Measurements from ENCODE around the gene TMEM181.
"Not testable (repeated sequence)": the region's sequence is repeated elsewhere in the genome, so short reads cannot be mapped to it uniquely, and the experiment has no call there.

TMEM181 gene, protein sequence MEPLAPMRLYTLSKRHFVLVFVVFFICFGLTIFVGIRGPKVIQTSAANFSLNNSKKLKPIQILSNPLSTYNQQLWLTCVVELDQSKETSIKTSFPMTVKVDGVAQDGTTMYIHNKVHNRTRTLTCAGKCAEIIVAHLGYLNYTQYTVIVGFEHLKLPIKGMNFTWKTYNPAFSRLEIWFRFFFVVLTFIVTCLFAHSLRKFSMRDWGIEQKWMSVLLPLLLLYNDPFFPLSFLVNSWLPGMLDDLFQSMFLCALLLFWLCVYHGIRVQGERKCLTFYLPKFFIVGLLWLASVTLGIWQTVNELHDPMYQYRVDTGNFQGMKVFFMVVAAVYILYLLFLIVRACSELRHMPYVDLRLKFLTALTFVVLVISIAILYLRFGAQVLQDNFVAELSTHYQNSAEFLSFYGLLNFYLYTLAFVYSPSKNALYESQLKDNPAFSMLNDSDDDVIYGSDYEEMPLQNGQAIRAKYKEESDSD

DNA sequence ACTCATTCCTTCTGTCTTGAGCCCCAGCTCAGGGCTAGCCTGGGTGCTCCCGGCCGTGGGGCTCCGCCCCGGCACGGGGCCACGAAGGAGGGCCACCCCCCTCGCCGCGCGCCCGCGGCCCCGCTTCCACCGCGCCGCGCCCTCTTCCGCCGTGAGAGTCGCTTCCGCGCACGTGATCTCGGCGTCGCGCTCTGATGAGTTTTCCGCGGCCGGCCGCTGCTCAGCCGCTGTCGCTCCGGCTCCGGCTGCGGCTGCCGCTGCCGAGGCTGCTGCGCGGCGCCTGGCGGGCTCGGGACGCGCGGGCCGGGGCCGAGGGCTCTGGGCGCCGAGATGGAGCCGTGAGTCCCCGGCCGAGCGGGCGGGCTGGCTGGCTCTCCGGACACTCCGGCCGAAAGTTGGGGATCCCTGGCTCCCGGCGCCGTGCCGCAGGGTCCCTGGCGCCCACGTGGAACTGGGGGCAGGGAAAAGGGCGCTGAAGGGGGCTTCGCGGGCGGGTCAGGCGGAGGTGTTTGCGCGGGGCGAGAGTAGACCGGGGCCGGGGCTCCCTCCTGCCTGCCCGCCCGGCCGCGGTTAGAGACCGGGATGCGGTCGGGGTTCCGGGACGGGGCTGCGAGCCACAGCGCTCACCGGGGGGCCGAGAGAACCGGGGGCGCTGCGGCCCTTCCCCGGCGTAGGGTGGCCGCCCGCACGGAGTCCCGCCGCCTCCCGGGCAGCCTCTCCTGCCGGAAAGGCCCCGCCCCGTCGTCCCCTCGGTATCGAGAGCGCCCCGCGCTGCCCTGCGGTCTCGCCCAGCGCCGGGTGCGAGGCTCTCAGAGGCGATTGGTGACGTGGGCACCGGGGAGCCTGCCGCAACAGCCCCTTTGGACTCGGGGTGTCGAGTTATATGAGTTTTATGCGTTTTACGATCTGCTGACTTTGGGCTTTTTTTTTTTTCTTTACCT, at the start of gene TMEM181:
TSS of gene TMEM181 (plus strand) at position 197 of the 941 bp plus-strand sequence. CDS start at position 331, 134 bp downstream.
- Histone ChIP-seq H3K9ac (ENCODE audit: low read depth, low read length) (peak within 1 kb of the TSS; percentile 59), H3K36me3 (ENCODE audit: insufficient read depth, low read length) (no peaks in the 10 kb centered on the region), H3K4me1 (ENCODE audit: insufficient read depth, low read length) (peaks cover 14% of the 10 kb centered on the region), H3K9me3 (ENCODE audit: control insufficient read depth, insufficient read depth, low read length) (no peaks in the 10 kb centered on the region)

DNA sequence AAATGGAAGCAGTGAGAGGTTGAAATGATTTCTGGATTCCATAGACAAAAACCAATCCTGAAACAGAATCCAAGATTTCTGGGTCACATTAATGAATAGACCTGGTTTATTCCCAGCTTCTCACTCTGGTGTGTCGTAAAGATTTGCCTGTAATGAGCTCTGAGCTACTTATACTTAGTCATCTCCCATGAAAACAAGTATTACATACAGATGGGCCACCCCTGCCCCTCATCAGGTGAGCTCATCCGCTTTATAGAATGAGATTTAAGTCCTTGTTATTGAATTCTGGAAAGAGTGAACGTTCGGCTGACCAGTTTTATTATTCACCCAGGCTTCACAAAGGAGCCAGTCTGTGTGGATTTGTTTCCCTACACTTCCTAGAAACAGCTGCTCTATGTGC, 47.1 kb upstream of the TMEM181 start:
- H3K36me3 ChIP-seq (ENCODE audit: insufficient read depth, low read length), result no peaks in the 10 kb centered on the region
- H3K4me1 ChIP-seq (ENCODE audit: insufficient read depth, low read length), result peaks cover 3% of the 10 kb centered on the region; the same call in 1 of the 2 replicates
- no peak overlapping the region for H3K9ac ChIP-seq (ENCODE audit: low read depth, low read length)
- no peaks in the 10 kb centered on the region for H3K9me3 ChIP-seq (ENCODE audit: control insufficient read depth, insufficient read depth, low read length)

DNA sequence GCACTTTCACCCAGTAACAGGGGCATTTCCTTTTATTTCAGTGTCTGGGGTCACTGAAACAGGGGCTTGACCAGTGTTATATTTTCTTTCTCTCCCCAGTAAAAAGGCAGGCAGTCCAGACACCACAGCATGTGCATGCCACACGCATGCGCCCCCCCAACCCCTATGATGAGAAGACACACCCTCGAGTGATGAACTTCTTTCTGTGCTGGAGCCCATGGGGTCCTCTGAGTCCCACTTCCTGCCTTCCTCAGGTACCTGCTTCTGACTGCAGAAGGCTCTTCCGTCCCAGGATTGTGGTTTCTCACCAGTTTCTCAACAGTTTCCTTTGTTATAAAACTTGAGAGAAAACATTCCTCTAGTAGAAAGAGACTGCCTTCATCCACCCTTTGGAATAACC, 45.7 kb upstream of the TMEM181 start:
- H3K9ac ChIP-seq (ENCODE audit: low read depth, low read length), result no peak overlapping the region
- H3K36me3 ChIP-seq (ENCODE audit: insufficient read depth, low read length), result no peaks in the 10 kb centered on the region
- peaks cover 3% of the 10 kb centered on the region; the same call in 1 of the 2 replicates for H3K4me1 ChIP-seq (ENCODE audit: insufficient read depth, low read length)
- H3K9me3 ChIP-seq (ENCODE audit: control insufficient read depth, insufficient read depth, low read length), result no peaks in the 10 kb centered on the region

DNA sequence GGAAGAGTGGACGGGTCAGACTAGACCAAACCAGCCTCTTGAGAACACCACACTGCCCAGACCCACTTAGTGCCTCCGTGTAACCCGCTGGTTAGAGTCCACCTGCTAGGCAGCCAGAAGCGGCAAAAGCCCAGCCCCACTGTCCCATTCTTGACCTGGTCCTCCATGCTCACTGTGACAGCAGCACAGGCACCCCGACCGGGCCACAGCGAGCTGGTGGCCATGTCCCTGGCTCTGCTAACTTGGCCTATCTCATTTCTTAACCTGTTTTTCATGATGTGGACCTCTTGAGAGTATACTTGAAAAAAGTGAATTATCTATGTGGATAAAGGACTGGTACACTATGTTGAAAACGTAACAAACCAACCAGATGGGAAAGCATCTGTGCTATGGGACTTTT, 44.9 kb upstream of the TMEM181 start:
- peaks cover 3% of the 10 kb centered on the region; the same call in 1 of the 2 replicates for H3K4me1 ChIP-seq (ENCODE audit: insufficient read depth, low read length)
- no peak overlapping the region for H3K9ac ChIP-seq (ENCODE audit: low read depth, low read length)

DNA sequence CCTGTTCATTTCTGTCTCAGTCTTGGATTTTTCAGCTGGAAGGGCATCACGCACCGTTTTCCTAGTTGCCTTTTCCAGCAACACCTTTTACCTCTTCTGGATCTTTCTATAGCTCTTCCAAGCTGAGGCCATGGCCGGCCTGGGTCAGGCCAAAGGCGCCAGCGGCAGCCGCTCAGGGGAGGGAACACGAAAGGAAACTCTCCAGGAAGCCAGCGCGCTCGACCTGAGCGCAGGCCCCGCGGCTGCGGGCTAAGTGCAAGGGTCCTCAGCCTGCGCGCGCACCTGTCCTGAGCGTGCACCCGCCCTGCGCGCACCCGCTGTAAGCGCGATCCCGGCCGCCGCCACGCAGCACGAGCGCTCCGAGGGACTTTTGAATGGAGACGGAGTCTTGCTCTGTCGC, 43.8 kb upstream of the TMEM181 start:
- Histone ChIP-seq H3K9me3 (ENCODE audit: control insufficient read depth, insufficient read depth, low read length) (no peaks in the 10 kb centered on the region), H3K4me1 (ENCODE audit: insufficient read depth, low read length) (peaks cover 3% of the 10 kb centered on the region; the same call in 1 of the 2 replicates), H3K36me3 (ENCODE audit: insufficient read depth, low read length) (no peaks in the 10 kb centered on the region), H3K9ac (ENCODE audit: low read depth, low read length) (no peak overlapping the region)

More for the DNA sequence above, 44.9 kb upstream of the TMEM181 start:
- no peaks in the 10 kb centered on the region for H3K9me3 ChIP-seq (ENCODE audit: control insufficient read depth, insufficient read depth, low read length)
- H3K36me3 ChIP-seq (ENCODE audit: insufficient read depth, low read length), result no peaks in the 10 kb centered on the region

DNA sequence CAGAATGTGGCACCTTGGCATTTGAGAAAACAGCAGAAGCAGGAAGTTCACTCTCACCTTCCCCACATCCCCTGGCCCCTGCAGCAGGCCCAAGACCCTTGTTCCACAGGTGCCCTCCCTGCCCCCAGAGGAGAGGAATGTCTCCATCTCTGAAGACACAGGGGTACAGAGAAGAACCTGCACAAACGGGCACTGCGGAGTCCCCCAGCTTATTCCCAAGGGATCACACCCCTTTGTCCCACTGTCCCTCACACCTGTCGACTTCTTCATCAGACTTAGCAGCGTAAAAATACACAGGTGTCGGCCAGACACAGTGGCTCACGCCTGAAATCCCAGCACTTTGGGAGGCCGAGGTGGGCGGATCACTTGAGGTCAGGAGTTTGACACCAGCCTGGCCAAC, 42.9 kb upstream of the TMEM181 start:
- no peaks in the 10 kb centered on the region for H3K36me3 ChIP-seq (ENCODE audit: insufficient read depth, low read length)
- no peaks in the 10 kb centered on the region for H3K9me3 ChIP-seq (ENCODE audit: control insufficient read depth, insufficient read depth, low read length)
- H3K9ac ChIP-seq (ENCODE audit: low read depth, low read length), result no peak overlapping the region
- H3K4me1 ChIP-seq (ENCODE audit: insufficient read depth, low read length), result peaks cover 3% of the 10 kb centered on the region; the same call in 1 of the 2 replicates

DNA sequence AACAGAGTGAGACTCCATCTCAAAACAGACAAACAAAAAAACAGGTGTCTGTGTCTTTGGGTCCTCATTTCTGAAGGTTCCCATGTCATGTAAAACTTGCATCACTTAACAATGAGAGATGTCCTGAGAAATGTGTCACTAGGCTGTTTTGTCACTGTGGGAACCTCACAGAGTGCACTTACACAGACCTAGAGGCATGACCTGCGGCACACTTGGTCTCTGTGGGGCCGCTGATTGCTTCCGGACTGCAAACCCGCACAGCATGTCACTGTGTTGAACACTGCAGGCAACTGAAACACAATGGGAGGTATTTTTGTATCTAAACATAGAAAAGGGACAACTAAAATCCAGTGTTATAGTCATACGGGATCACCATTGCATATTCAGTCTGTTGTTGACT, 42.3 kb upstream of the TMEM181 start:
- Histone ChIP-seq H3K36me3 (ENCODE audit: insufficient read depth, low read length) (no peaks in the 10 kb centered on the region), H3K4me1 (ENCODE audit: insufficient read depth, low read length) (peaks cover 3% of the 10 kb centered on the region; the same call in 1 of the 2 replicates), H3K9ac (ENCODE audit: low read depth, low read length) (no peak overlapping the region), H3K9me3 (ENCODE audit: control insufficient read depth, insufficient read depth, low read length) (no peaks in the 10 kb centered on the region)

DNA sequence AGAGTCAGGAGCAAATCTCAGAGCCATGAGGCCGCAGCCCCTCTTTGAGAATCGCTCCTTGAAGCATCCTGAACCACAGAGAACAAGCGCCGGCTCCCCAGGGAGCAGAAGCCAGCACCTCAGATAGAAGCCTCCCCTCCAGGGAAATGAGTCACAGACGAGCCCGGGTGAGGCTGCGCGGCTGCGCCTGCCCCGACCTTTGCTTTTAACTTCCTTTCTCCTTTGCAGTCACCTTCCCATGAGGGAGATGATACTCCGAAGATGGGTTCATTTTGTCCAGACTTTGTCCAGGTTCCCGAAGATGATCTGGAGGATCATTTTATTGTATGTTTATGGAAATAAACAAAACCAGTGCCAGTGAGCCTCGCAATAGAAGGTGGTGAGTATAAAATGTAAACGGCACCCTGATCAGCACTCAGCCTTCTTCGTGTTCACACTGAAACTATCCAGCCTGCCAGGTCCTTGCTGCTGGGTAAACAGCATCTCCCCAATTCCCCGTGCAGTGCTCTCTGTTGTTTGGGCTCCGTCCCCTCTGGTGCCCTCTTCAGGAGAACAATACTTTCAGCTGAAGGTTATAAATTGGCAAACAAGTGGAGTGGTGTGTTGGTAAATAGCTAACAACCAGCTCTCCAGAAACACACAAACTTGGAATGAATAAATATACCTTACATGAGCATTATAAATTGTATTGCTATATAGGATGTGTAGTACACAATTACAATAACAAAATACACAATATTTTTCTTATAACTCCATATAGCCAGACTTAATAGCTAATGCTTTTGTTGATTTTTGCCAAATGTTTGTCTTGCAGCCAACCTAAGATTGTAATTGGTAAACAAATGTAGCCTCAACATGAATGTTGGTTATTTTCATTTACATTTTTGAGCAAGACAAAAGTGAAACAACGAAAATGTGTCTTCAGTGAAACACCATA, 41.4 kb upstream of the TMEM181 start:
- Histone ChIP-seq H3K4me1 (ENCODE audit: insufficient read depth, low read length) (peaks cover 3% of the 10 kb centered on the region; the same call in 1 of the 2 replicates), H3K9ac (ENCODE audit: low read depth, low read length) (peak overlapping the region; percentile 66), H3K9me3 (ENCODE audit: control insufficient read depth, insufficient read depth, low read length) (no peaks in the 10 kb centered on the region), H3K36me3 (ENCODE audit: insufficient read depth, low read length) (no peaks in the 10 kb centered on the region)

DNA sequence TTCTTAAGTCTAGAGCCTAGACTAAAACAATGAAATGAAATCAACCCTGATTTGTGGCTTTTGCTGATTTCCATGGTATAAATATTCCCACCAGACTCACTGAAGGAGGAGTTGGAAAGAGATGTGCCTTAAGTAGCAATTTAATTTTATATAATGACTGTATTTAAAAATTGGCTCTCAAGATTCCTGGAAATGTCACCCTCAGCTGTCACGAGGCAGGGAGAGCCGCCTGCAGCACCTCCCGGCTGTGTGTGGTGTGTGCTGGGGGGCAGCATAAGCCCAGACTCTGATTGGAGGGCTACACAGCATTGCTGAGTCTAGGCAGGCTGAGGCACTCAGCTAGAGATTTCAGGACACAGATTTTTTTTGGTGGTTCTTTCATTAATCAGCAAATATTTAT, 40.6 kb upstream of the TMEM181 start:
- no peaks in the 10 kb centered on the region for H3K36me3 ChIP-seq (ENCODE audit: insufficient read depth, low read length)
- peaks cover 3% of the 10 kb centered on the region; the same call in 1 of the 2 replicates for H3K4me1 ChIP-seq (ENCODE audit: insufficient read depth, low read length)
- no peak overlapping the region for H3K9ac ChIP-seq (ENCODE audit: low read depth, low read length)
- no peaks in the 10 kb centered on the region for H3K9me3 ChIP-seq (ENCODE audit: control insufficient read depth, insufficient read depth, low read length)

DNA sequence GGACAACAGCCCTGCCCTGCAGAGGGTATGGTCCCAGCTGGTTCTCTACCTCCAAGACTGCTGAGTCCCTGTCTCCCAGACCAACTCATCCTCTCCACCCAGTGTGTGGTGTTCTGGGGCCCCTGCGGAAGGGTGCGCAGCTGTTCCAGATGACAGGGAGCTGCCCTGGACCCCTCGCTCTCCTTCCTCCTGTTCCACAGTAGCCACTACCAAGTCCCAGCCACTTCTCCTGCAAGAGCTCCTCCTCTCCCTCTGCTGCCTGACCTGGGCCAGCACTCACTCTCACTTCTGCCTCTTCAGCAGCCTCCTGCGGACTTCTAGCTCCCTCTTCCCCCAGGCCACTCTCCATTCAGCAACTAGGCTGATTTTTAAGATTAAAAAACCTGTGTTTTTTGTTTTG, 40.1 kb upstream of the TMEM181 start:
- Histone ChIP-seq H3K9ac (ENCODE audit: low read depth, low read length) (no peak overlapping the region), H3K4me1 (ENCODE audit: insufficient read depth, low read length) (peaks cover 3% of the 10 kb centered on the region; the same call in 1 of the 2 replicates), H3K9me3 (ENCODE audit: control insufficient read depth, insufficient read depth, low read length) (no peaks in the 10 kb centered on the region)

DNA sequence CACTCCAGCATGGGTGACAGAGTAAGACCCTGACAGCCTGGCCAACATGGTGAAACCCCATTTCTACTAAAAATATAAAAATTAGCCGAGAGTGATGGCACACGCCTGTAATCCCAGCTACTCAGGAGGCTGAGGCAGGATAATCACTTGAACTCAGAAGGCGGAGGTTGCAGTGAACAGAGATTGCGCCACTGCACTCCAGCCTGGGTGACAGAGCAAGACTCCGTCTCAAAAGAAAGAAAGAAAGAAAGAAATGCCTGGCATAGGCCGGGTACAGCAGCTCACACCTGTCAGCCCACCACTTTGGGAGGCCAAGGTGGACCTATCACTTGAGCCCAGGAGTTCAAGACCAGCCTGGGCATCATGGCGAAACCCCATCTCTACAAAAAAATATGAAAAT, 38.9 kb upstream of the TMEM181 start:
- H3K9me3 ChIP-seq (ENCODE audit: control insufficient read depth, insufficient read depth, low read length); H3K4me1 ChIP-seq (ENCODE audit: insufficient read depth, low read length); H3K36me3 ChIP-seq (ENCODE audit: insufficient read depth, low read length); H3K9ac ChIP-seq (ENCODE audit: low read depth, low read length): not testable (repeated sequence)

More for the DNA sequence above, 40.1 kb upstream of the TMEM181 start:
- no peaks in the 10 kb centered on the region for H3K36me3 ChIP-seq (ENCODE audit: insufficient read depth, low read length)

DNA sequence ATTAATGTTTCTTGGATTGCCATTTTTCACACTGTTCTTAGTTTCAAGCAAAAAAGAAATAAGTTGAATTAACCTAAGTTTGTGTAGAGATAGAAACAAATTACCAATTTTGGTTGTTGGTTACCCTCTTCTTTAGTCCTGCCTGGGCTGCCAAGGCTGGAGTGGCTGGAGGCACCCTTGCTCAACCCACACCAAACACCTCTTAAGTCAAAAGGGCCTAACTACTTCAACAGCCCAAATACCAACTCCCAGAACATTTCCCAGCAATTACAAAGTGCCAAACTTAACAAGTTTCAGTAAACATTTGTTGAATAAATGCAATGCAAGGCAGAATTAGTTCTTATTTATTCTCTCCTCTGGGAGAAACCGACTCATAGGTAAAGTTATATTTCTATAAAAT, 38.1 kb upstream of the TMEM181 start:
- H3K9me3 ChIP-seq (ENCODE audit: control insufficient read depth, insufficient read depth, low read length), result no peaks in the 10 kb centered on the region
- peaks cover 3% of the 10 kb centered on the region; the same call in 1 of the 2 replicates for H3K4me1 ChIP-seq (ENCODE audit: insufficient read depth, low read length)
- H3K36me3 ChIP-seq (ENCODE audit: insufficient read depth, low read length), result no peaks in the 10 kb centered on the region
- no peak overlapping the region for H3K9ac ChIP-seq (ENCODE audit: low read depth, low read length)

DNA sequence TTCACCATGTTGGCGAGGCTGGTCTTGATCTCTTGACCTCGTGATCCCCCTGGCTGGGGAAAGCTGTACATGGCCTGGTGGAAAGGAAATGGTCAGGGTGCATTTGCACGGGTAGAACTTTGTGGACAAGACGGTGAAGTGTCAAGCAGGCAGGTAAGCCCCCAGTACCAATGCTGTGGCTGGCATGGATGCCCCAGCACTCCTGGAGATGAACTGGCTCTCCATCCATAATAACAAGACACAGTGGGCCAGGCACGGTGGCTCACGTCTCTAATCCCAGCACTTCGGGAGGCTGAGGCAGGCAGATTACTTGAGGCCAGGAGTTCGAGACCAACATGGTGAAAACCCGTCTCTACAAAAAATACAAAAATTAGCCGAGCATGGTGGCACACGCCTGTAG, 37.3 kb upstream of the TMEM181 start:
- no peaks in the 10 kb centered on the region for H3K9me3 ChIP-seq (ENCODE audit: control insufficient read depth, insufficient read depth, low read length)
- H3K9ac ChIP-seq (ENCODE audit: low read depth, low read length), result no peak overlapping the region
- peaks cover 2% of the 10 kb centered on the region; the same call in 1 of the 2 replicates for H3K4me1 ChIP-seq (ENCODE audit: insufficient read depth, low read length)
- no peaks in the 10 kb centered on the region for H3K36me3 ChIP-seq (ENCODE audit: insufficient read depth, low read length)

All from ES-I3 (cell line).